Panc1 (cell line): ENCODE measurements around the gene CETP. TPM values are rescaled to one million over a fixed set of nuclear protein-coding genes. Genes with fewer than 3 reads are reported as not detected.

Experiments used
- ATAC-seq: fragments of 200-7000 bp; cut with Tn5 transposase; 2 replicates; pipeline ENCODE4 v1.9.1; 2020; ENCODE audit warnings: mild to moderate bottlenecking, moderate library complexity
- BruUV-seq: library from RNA; stranded (reverse); fragments of 400-500 nt; replicated peaks from 2 replicates; lab custom pipeline; 2021; lab: Mats Ljungman, UMichigan
- CTCF ChIA-PET: fragments of 300-600 bp; sonication (Branson Sonifier 250); formaldehyde crosslinking; loops from one replicate; lab custom pipeline; 2022; ENCODE audit warnings: antibody characterized with exemption; lab: Charles Lee
- POLR2A ChIA-PET: fragments of 300-600 bp; sonication (Branson Sonifier 250); formaldehyde crosslinking; loops from one replicate; lab custom pipeline; 2022; ENCODE audit warnings: antibody characterized with exemption; lab: Charles Lee
- DNase-seq: peaks from one replicate; pipeline ENCODE4 v3.0.0-alpha.2; 2010; ENCODE audit warnings: low read depth, low spot score
- H3K27ac ChIP-seq: 2 replicates; pipeline ENCODE4 v1.5.1; 2011; ENCODE audit warnings: mild to moderate bottlenecking, low read length, inconsistent platforms
- H3K27me3 ChIP-seq: fragments of 200-500 bp; sonication (Bioruptor generic); 2 replicates; pipeline ENCODE4 v1.6.0; 2014; ENCODE audit warnings: low read length, inconsistent platforms; ENCODE audit not compliant: control insufficient read depth, insufficient read depth
- H3K36me3 ChIP-seq: fragments of 200-500 bp; sonication (Bioruptor generic); 2 replicates; pipeline ENCODE4 v1.5.1; 2014; ENCODE audit warnings: inconsistent platforms, mild to moderate bottlenecking, low read length, moderate library complexity; ENCODE audit not compliant: control insufficient read depth, insufficient read depth
- H3K4me1 ChIP-seq: 2 replicates; pipeline ENCODE4 v1.5.1; 2011; ENCODE audit warnings: inconsistent platforms, mild to moderate bottlenecking, low read length, moderate library complexity; ENCODE audit not compliant: control insufficient read depth, insufficient read depth
- H3K4me3 ChIP-seq, 2 experiments: 2 replicates each; pipeline ENCODE4 v1.5.1; 2011 to 2012; ENCODE audit warnings: low read depth in 2 of 2, low read length in 2 of 2, mild to moderate bottlenecking in 2 of 2, inconsistent platforms in 1 of 2, moderate library complexity in 1 of 2
- H3K9me3 ChIP-seq: fragments of 200-500 bp; sonication (Bioruptor generic); 2 replicates; pipeline ENCODE4 v1.5.1; 2014; ENCODE audit warnings: low read depth, mild to moderate bottlenecking, inconsistent platforms, low read length, moderate library complexity; ENCODE audit not compliant: control insufficient read depth, insufficient read depth
- CTCF ChIP-seq: fragments of 450-650 bp; IDR thresholded peaks from 2 replicates; pipeline ENCODE4 v1.5.1; 2017; ENCODE audit warnings: mild to moderate bottlenecking
- POLR2AphosphoS5 ChIP-seq: IDR thresholded peaks from 2 replicates; pipeline ENCODE4 v1.6.1; 2012; ENCODE audit warnings: mild to moderate bottlenecking, low read depth, low read length, moderate library complexity
- REST ChIP-seq, 2 experiments: IDR thresholded peaks; 2 replicates each; pipeline ENCODE4 v1.6.1; 2011 to 2012; ENCODE audit warnings: low read depth in 2 of 2, control low read depth in 1 of 2, low read length in 1 of 2, mild to moderate bottlenecking in 1 of 2, moderate library complexity in 1 of 2; ENCODE audit not compliant: insufficient read depth in 1 of 2
- SIN3A ChIP-seq: IDR thresholded peaks from 2 replicates; pipeline ENCODE4 v1.6.1; 2012; ENCODE audit warnings: low read depth, mild to moderate bottlenecking, low read length, moderate library complexity, borderline replicate concordance; ENCODE audit not compliant: insufficient read depth
- in situ Hi-C: cut with HindIII; loops from 2 replicates; pipeline ENCODE4 v1.10.0; 2016; ENCODE audit warnings: low sequenced_read_pairs, low pct_unique_long_range_greater_than_20kb
- intact Hi-C: fragments of 100-400 bp; cut with micrococcal nuclease; formaldehyde crosslinking; loops from one replicate; pipeline ENCODE4 v1.10.0; 2022; ENCODE audit not compliant: unreplicated experiment
- total RNA-seq: library from RNA; stranded (reverse); gene quantifications from one replicate; pipeline ENCODE4 v1.2.1, GENCODE V29; 2021; ENCODE audit not compliant: unreplicated experiment

The CETP gene
- total RNA-seq, 1 experiment from 2014 or later: not detected

- POLR2A ChIA-PET: interaction anchor here (0.7 kb wide), 1 partner anchor 41 kb away, joined by 3 read pairs; no protein-coding TSS in a partner anchor
- BruUV-seq: no TSS peak
- H3K4me3 ChIP-seq: no peak overlapping the region
- ATAC-seq (no peak), DNase-seq (no peak)
- intact Hi-C loops: no loop called here
- H3K4me1 ChIP-seq: no peaks in the 10 kb centered on the region
- no peaks in the 10 kb centered on the region for H3K9me3 ChIP-seq
- in situ Hi-C loops: no loop called here
- CTCF ChIA-PET: no interaction called here
- no peaks in the 10 kb centered on the region for H3K36me3 ChIP-seq
- TF ChIP-seq CTCF (no peak), POLR2AphosphoS5 (no peak), REST (IDR thresholded peaks at IDR 0.05; ENCODE audit: insufficient read depth in 1 of 2, low read depth in 2 of 2, low read length in 1 of 2) (peak in 1 of 2 experiments; percentile 46; a peak in 2 of 4 replicates)
- no peak overlapping the region for H3K27ac ChIP-seq
- no peaks in the 10 kb centered on the region for H3K27me3 ChIP-seq
These were observed 68.7 kb downstream of the CETP start for GRCh38 chr16:57030346-57030902.

- intact Hi-C loops: no loop called here
- no peaks in the 10 kb centered on the region for H3K9me3 ChIP-seq
- no peak overlapping the region for H3K27ac ChIP-seq
- DNase-seq (no peak), ATAC-seq (no peak)
- no TSS peak for BruUV-seq
- H3K4me3 ChIP-seq: no peak overlapping the region
- H3K4me1 ChIP-seq: no peaks in the 10 kb centered on the region
- ChIA-PET POLR2A (no interaction called here), CTCF (no interaction called here)
- H3K36me3 ChIP-seq: no peaks in the 10 kb centered on the region
- in situ Hi-C loops: no loop called here
- H3K27me3 ChIP-seq: no peaks in the 10 kb centered on the region
- TF ChIP-seq SIN3A (no peak), CTCF (no peak)
These were observed 69.4 kb downstream of the CETP start for GRCh38 chr16:57031156-57031555.
